ENCODE measurements around the gene SMYD3. TPM values are rescaled to one million over a fixed set of nuclear protein-coding genes. Genes with fewer than 3 reads are reported as not detected.
"Not testable (repeated sequence)": the region's sequence is repeated elsewhere in the genome, so short reads cannot be mapped to it uniquely, and the experiment has no call there.

The SMYD3 gene
- total and polyA plus RNA-seq, 2 experiments from 2014 or later = 30.8 to 68.5 TPM

- H3K9me2 ChIP-seq (replicated peaks; ENCODE audit: insufficient read depth) = no peaks in the 10 kb centered on the region
- H3K79me2 ChIP-seq = no peaks in the 10 kb centered on the region
- H3K27ac ChIP-seq = peak overlapping the region; percentile 56
- no peaks in the 10 kb centered on the region for H3K27me3 ChIP-seq
- H3K9me3 ChIP-seq (ENCODE audit: low read depth) = no peaks in the 10 kb centered on the region
- H3K4me1 ChIP-seq (ENCODE audit: insufficient read depth) = no peaks in the 10 kb centered on the region
- 87% methylated on average over 7 of the region's 7 CpGs for WGBS (ENCODE audit: low lambda C conversion rate, missing lambda C conversion rate)
- H3K4me2 ChIP-seq = no peak overlapping the region
- H4K20me1 ChIP-seq (ENCODE audit: insufficient read depth, poor library complexity, severe bottlenecking) = no peaks in the 10 kb centered on the region
- DNase-seq (ENCODE audit: low spot score) = no peak
- H2AFZ ChIP-seq = no peak overlapping the region
- no peak overlapping the region for H3K4me3 ChIP-seq
- no peaks in the 10 kb centered on the region for H3K36me3 ChIP-seq (replicated peaks; ENCODE audit: insufficient read depth, low read depth)
- TF ChIP-seq EZH2phosphoT487 (IDR thresholded peaks at IDR 0.05; ENCODE audit: low read depth, severe bottlenecking, unreplicated experiment) = no peak
- TF ChIP-seq, protein P1, sequence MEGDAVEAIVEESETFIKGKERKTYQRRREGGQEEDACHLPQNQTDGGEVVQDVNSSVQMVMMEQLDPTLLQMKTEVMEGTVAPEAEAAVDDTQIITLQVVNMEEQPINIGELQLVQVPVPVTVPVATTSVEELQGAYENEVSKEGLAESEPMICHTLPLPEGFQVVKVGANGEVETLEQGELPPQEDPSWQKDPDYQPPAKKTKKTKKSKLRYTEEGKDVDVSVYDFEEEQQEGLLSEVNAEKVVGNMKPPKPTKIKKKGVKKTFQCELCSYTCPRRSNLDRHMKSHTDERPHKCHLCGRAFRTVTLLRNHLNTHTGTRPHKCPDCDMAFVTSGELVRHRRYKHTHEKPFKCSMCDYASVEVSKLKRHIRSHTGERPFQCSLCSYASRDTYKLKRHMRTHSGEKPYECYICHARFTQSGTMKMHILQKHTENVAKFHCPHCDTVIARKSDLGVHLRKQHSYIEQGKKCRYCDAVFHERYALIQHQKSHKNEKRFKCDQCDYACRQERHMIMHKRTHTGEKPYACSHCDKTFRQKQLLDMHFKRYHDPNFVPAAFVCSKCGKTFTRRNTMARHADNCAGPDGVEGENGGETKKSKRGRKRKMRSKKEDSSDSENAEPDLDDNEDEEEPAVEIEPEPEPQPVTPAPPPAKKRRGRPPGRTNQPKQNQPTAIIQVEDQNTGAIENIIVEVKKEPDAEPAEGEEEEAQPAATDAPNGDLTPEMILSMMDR (IDR thresholded peaks at IDR 0.05; ENCODE audit: poor library complexity) = no peak
- no peak for TF ChIP-seq EZH2 (IDR thresholded peaks at IDR 0.05; ENCODE audit: borderline replicate concordance)
Measured at GRCh38 chr1:245952383-245953026, 554.6 kb downstream of the SMYD3 start.

- H3K9me2 ChIP-seq (replicated peaks; ENCODE audit: insufficient read depth) = no peaks in the 10 kb centered on the region
- 100% methylated on average over 5 of the region's 7 CpGs for WGBS (ENCODE audit: low lambda C conversion rate, missing lambda C conversion rate)
Measured at GRCh38 chr1:245948786-245949185, 558.3 kb downstream of the SMYD3 start.

DNA sequence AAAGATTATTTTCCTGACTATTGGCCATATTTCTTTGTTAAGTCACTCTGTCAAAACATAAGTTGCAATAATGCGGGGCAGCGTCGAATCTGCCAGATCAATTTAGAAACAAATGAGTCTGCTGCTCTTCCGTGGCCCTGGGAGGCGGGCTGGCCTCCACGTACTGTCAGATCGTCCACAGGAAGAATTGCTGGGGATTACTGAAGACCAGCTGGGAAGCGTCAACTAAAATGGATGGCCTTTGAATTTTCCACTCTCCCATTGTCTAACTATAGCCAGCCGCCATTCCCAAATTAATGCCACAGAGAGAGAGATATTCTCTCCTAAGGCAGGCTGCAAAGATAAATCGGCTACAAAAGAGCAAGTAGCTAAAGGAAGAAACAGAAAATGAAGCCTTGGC lies 560.2 kb downstream of the SMYD3 start:
- TF ChIP-seq, protein P1 (IDR thresholded peaks at IDR 0.05; ENCODE audit: poor library complexity) = no peak
- TF ChIP-seq EZH2 (IDR thresholded peaks at IDR 0.05; ENCODE audit: borderline replicate concordance) = no peak
- Histone ChIP-seq H3K4me1 (ENCODE audit: insufficient read depth) (peaks cover 3% of the 10 kb centered on the region), H2AFZ (no peak overlapping the region), H4K20me1 (ENCODE audit: insufficient read depth, poor library complexity, severe bottlenecking) (no peaks in the 10 kb centered on the region), H3K36me3 (replicated peaks; ENCODE audit: insufficient read depth, low read depth) (no peaks in the 10 kb centered on the region), H3K9me3 (ENCODE audit: low read depth) (peaks cover 11% of the 10 kb centered on the region), H3K27ac (peak overlapping the region; percentile 33), H3K79me2 (no peaks in the 10 kb centered on the region), H3K27me3 (no peaks in the 10 kb centered on the region), H3K9me2 (replicated peaks; ENCODE audit: insufficient read depth) (no peaks in the 10 kb centered on the region), H3K4me3 (no peak overlapping the region), H3K4me2 (peak overlapping the region; percentile 2)
- WGBS (ENCODE audit: low lambda C conversion rate, missing lambda C conversion rate) = 54% methylated on average over 10 of the region's 10 CpGs
- no peak for DNase-seq (ENCODE audit: low spot score)

More at GRCh38 chr1:245948786-245949185, 558.3 kb downstream of the SMYD3 start:
- H4K20me1 ChIP-seq (ENCODE audit: insufficient read depth, poor library complexity, severe bottlenecking) = no peaks in the 10 kb centered on the region
- TF ChIP-seq EZH2 (IDR thresholded peaks at IDR 0.05; ENCODE audit: borderline replicate concordance) (no peak), EZH2phosphoT487 (IDR thresholded peaks at IDR 0.05; ENCODE audit: low read depth, severe bottlenecking, unreplicated experiment) (no peak)
- TF ChIP-seq, protein P1 (IDR thresholded peaks at IDR 0.05; ENCODE audit: poor library complexity) = no peak
- no peak overlapping the region for H3K4me2 ChIP-seq
- peaks cover 3% of the 10 kb centered on the region for H3K4me1 ChIP-seq (ENCODE audit: insufficient read depth)
- H3K4me3 ChIP-seq = no peak overlapping the region
- no peak overlapping the region for H3K27ac ChIP-seq
- H3K27me3 ChIP-seq = no peaks in the 10 kb centered on the region
- H2AFZ ChIP-seq = no peak overlapping the region
- no peak for DNase-seq (ENCODE audit: low spot score)
- peaks cover 11% of the 10 kb centered on the region for H3K9me3 ChIP-seq (ENCODE audit: low read depth)
- H3K79me2 ChIP-seq = no peaks in the 10 kb centered on the region
- no peaks in the 10 kb centered on the region for H3K36me3 ChIP-seq (replicated peaks; ENCODE audit: insufficient read depth, low read depth)

GRCh38 chr1:245945136-245945535 lies 561.9 kb downstream of the SMYD3 start:
- H3K4me3 ChIP-seq; H3K36me3 ChIP-seq (replicated peaks; ENCODE audit: insufficient read depth, low read depth); H3K4me1 ChIP-seq (ENCODE audit: insufficient read depth); H3K27me3 ChIP-seq; H3K4me2 ChIP-seq; H3K27ac ChIP-seq; H3K79me2 ChIP-seq; H2AFZ ChIP-seq; DNase-seq (ENCODE audit: low spot score); H3K9me2 ChIP-seq (replicated peaks; ENCODE audit: insufficient read depth); H4K20me1 ChIP-seq (ENCODE audit: insufficient read depth, poor library complexity, severe bottlenecking): not testable (repeated sequence)
- 97% methylated on average over 1 of the region's 1 CpG for WGBS (ENCODE audit: low lambda C conversion rate, missing lambda C conversion rate)
- H3K9me3 ChIP-seq (ENCODE audit: low read depth) = peaks cover 11% of the 10 kb centered on the region

Data from hepatocyte (in vitro differentiated cells).